T-helper 1 cell treated with Interleukin-12 subunit alpha and Interleukin-12 subunit beta and Interleukin-4 antibody, amounts not matched to agents 30 ng/mL and 1 ng/mL, for 36 hours (primary cell): ENCODE measurements around the gene GUCY2D. TPM values are rescaled to one million over a fixed set of nuclear protein-coding genes. Genes with fewer than 3 reads are reported as not detected.
"Not testable (repeated sequence)": the region's sequence is repeated elsewhere in the genome, so short reads cannot be mapped to it uniquely, and the experiment has no call there.

Source experiments
- intact Hi-C: fragments of 100-400 bp; cut with micrococcal nuclease; formaldehyde crosslinking; loops from one replicate; pipeline ENCODE4 v1.15.1; 2024
- total RNA-seq: library from RNA; stranded (reverse); gene quantifications from 2 replicates; pipeline ENCODE4 v1.2.3, GENCODE V29; 2022

Gene GUCY2D
- total RNA-seq, 1 donor from 2014 or later: not detected

DNA sequence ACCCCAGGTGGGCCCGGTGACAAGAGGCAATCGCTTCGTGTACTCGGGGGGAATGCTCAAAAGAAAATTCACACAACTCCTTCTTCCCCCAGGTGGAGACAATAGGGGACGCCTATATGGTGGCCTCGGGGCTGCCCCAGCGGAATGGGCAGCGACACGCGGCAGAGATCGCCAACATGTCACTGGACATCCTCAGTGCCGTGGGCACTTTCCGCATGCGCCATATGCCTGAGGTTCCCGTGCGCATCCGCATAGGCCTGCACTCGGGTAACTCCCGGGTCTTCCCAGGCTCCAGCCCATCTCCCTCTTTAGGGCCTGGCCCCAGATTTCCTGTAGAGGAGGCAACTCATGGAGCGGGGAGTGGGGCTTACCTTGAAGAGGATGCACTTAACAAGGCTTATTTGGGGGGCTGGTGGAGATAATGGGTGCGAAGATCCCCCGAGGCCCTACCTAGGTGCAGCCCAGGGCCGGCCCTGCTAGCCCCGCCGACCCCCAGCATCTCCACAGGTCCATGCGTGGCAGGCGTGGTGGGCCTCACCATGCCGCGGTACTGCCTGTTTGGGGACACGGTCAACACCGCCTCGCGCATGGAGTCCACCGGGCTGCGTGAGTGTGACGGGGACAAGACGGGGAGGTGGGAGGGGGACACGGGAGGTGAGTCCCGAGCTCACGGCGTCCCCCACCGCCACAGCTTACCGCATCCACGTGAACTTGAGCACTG is 13.0 kb downstream of the GUCY2D start:
- intact Hi-C loops: no loop called here

DNA sequence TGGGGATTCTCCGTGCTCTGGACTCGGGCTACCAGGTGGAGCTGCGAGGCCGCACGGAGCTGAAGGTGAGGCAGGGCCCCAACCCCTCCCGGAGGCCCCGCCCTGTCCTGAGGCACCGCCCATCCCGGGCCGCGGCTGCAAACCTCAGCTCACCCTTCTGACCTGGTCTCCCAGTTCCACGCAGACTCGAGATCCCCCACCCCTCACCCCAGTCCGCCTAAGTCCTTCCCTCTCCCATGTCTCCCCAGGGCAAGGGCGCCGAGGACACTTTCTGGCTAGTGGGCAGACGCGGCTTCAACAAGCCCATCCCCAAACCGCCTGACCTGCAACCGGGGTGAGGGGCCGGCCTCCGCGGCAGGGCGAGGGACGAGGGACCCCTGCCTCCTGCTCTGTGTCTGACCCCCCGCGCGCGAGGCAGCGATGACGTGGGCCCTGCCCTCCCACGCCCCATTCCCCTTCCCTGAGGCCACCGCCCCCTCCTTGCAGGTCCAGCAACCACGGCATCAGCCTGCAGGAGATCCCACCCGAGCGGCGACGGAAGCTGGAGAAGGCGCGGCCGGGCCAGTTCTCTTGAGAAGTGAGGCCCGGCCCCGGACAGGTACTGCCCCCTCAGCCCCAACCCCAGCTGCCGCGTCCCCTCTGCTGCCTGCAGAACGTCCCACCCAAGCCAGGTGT is 13.7 kb downstream of the GUCY2D start:
- intact Hi-C loops: loop anchor here (1.0 kb wide), 2 partner anchors 25 to 41 kb away; no protein-coding TSS in a partner anchor

DNA sequence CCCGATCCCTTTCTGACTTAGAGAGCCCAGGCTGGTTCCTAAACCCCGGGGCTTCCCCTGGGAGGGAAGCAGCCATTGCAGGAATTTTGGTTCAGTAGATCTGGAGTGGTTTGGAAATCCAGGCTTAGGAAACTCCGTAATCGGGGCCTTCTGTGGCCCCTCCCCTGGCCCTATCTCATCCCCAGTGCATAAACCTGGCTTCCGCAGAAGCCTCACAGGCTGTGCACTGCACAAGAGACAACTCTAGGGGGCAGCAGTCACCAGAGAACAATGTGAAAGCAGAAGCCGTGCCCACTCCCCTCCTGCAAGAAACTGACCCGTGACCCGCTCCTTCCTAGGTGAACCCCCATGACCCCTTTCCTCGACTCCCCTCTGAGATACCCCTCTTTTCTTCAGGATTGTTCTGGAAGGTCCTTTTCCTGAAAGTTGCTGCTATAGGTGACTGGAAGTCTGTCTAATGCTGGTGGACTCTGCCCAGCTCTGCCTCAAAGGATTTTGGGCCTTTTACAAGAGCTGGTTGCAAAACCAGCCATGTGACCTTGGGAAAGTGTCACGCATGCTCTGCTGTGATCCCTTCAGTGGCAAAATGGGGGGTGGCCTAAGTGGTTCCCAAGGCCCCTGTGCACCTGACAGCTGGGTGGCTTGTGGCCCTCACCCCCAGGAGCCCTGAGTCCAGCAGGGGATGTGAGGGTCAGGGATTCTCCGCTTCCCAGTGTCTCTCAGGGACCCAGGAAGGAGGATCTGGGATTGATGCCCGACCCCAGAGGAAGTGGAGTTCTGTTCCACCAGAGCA is 14.4 kb downstream of the GUCY2D start:
- intact Hi-C loops: loop anchor here (1.0 kb wide), 2 partner anchors 24 to 40 kb away; no protein-coding TSS in a partner anchor

DNA sequence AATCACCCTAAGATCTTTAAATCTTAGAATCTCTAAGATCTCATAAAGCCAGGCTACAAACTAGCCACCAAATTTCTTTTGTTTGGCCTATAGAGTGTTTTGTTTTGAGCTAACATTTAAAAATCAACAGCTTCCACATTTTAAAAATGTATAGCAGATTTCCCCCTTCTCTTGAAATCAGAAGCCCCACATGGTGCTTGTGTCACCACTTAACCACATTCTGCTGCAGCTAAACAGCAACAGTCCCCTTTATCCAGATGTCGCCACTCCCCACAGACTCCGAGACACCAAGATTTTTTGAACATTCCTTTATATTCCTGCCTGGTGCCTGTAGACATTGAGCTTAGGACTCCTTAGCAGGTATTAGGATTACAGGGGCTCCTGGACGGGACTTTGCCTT is 16.0 kb downstream of the GUCY2D start:
- intact Hi-C loops: no loop called here

DNA sequence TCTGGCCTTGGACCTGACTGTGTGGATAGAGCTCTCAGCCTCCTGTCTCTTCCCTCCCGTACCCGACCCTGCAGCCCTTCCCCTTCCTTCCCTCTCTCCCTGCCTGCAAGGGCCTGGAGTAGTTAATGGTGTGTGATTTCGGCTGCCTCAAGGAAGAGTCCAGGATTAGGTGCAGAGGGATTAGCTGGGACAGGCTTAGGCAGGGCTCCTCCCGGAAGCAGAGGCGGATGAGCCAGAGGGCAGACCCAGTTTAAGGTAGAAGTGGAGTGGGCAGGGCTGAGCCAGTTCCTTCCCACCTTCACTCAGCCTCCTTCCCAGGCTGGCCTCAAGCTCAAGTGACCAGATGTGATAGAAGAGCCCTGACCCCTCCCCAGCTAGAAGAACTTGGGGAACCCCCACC is 16.8 kb downstream of the GUCY2D start:
- intact Hi-C loops: no loop called here

DNA sequence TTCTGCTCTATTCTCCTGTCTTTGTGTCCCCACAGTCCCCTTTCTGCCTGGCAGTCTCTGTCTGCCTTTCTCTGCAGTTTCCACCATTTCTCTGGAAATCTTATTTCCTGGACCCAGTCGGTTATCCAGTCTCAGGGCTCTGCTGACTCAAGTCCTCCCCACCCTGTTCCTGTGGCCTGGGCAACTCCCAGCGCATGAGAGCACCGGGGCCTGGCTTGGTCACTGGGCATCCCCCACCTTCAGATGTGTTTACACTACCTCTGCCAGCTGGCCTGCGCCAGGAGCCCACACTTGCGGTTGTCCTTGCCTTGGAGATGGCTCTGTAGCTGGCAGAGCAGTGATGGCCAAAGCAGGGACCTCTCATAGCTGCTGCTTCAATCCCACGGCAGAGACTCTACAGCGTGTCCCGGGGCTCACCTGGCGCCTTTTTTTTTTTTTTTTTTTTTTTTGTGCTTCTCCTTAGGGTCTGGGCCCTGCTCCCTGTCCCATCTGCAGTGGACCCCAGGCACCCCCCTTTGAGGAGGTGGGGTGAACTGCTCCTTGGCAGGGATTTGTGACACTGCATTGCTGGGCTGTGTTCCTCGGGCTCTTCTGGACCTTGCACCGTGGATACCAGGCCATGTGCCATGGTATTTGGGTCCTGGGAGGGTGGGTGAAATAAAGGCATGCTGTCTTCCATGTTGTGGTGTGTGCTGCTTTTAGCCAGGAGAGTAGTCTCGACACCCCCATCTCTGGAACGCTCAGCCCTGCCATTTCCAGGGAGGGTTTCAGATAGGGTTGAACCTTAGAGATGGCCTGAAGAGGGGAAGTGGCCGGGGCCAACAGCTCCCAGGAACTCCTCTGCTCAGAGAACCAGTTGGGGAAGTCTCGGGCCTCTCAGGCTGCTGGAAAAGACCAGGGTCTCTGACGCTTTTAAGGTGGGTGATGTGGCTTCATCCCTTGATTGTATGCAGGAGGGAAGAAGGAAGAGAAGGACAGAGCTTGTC is 17.5 kb downstream of the GUCY2D start:
- intact Hi-C loops: no loop called here

DNA sequence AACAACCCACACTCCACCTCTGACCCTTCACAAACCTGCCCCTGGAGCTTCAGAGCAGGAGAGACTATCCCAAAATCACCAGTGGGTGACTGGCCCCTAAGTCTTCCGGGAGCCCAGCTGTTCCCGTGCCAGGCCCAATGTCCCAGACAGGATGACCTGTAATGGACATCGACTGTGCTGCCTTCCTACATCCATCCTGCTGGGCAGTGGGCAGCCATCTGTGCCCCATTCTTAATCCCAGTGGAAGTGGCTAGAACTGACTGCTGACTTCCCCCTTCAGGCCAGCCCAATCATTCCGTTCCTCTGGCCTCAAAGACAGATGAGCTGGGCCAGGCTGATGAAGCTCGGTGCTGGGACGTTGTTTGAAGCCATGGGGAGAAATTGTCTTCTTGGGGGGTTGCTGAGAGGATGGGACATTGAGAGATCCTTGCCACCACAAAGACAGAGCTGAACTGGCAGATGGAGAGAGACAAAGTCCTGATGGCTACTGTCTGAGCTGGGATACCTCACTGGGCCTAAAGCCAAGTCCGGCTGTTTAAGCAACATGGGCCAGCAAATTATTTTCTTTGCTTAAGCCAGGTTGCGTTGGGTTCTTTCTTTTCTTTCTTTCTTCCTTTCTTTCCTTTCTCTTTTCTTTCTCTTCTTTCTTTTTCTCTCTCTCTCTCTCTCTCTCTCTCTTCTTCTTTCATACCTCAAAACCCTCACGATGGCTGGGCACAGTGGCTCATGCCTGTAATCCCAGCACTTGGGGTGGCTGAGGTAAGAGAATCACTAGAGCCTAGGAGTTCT is 18.6 kb downstream of the GUCY2D start:
- intact Hi-C loops: no loop called here

DNA sequence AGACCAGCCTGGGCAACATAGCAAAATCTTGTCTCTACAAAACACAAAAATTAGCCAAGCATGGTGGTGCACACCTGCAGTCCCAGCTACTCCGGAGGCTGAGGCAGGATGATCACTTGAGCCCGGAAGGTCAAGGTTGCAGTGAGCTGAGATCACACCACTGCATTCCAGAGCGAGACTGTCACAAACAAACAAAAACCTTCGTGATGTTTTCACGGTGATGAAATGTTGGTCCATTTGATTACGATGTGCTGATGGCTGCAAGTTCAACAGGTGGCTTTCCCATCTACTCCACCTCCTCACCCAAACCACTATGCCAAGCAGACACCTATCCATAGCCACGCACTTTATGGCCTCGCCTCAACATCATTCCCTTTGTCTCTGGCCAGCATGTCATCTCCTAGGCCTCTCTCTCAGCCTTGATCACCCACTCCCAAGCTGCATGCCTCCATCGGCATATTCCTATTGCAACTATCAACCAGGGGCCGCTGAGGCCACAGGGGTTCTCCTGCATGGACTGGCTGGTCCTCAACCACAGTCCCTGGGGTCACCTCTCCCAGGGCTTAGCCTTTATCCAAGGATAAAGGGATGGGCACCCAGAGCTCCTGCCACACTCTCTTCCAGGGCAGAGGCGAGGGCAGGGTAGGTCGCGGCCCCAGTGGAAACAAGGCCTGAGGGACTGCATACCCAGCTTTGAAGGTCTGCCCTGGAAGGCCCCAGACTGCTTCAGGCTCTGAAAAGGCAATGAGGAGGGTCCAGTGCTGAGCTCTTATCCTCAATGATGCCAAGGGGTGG is 19.3 kb downstream of the GUCY2D start:
- intact Hi-C loops: no loop called here

DNA sequence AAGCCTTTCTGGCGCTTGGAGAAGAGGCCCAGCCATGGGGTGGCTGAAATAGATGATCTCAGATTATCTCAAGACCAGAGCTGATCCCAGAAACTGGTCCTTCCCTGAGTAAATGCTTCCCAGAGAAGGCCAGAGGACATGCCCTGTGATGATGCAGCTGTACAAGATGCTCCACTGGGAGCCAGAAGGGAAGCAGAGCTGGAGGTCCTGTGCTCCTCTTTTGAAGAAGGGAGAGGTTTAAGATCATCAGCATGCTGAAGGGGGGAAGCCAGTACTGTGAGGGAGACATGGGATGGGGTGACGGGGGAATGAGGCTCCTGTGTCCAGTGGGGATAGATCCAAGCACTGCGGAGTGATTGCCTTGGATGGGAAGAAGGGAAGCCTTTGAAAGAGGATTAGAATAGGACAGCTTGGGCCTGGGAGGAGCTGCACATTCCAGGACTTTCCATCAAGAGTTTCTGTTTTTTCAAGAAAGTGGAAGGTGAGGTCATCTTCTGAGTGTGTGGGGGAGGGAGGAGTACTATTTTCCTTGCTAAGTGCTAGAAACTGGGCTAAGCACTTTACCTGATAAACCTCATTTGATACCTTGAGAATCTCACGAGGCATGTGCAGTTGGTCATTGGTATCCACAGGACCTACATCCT is 20.1 kb downstream of the GUCY2D start:
- intact Hi-C loops: no loop called here

DNA sequence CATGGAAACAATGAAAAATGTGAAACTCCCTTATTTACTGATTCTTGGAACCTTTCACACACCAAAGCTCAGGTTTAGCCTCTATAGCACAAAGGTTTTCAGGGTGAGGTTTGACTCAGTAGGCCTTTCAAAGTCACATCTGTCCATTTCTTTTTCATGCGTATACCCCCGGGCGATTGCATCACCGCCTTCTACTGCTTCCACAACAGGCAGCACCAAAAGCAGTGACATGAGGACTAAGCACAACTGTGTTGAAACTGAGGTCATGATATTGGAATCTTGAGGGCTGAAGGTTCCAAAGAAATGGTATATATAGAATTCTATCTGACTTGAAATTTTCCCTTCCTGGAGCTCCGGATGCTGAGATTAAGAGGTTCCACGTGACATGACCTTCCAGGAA is 21.7 kb downstream of the GUCY2D start:
- intact Hi-C loops: not testable (repeated sequence)

DNA sequence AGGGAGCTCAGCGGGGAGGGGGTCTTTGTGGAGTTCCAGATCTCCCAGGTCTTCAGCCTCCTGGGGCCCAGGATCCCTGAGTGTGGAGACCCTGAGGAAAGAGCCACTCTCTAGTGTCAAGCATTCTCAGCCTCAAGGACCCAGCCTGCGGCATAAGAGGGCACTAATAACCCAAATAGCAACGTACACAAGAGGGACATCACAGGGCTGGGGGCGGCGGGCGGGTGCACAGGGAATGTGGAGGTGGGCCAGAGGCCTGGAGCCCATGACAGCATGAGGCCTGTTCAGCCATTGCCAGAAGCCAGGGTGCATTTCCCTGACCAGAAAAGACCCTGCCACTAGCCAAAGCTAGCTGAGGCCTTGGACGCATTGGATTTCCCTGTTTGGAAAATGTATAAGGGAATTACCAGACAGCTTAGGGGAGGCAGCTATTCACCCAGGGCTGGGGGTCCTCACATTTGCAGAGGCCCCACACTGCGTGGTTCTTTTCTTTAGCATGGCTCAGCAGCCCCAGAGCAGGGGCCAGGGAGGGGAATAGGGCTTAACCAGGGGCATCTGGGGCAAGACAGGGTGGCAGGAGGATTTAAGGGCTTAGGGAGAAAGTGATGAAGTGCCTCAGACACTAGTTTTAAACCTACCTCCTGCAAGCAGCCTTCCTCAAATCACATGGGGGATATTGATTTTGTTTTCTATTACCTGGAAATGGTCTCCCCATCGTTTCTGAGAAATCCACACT is 22.9 kb downstream of the GUCY2D start:
- intact Hi-C loops: no loop called here

DNA sequence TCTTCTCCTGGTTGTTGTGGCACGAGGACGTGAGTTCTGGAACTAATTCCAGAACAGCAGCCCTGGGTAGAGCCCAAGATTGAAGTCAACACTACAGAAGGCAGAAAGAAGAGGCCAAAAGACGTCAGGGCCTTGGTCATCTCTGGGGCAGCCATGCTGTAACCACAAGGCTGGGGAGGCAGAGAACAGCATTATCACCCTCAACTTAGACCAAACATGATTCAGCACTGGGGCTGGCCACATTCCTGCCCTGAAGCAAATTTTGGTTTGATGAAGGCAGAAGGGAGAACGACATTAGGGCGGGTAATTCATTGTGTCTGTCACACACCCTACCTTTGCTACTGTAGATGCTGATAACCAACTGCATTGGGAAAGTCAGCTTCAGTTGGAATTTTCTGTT is 26.7 kb downstream of the GUCY2D start:
- intact Hi-C loops: no loop called here

DNA sequence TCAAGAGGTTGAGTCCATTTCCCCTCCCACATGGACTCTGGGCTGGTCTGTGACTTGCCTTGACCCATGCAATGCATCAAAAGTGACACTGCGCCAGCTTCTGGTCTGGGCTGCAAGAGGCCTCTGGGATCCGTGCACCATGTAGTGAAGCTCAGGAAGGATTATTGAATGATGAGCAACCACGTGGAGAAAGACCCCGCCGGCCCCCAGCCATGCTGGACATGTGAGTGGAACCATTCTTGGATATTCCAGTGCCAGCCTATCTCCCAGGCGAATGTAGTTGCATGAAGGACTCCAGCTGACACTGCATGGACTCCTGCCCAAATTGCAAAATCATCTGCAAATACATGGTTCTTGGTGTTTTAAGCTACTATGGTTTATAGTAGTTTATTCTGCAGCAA is 28.8 kb downstream of the GUCY2D start:
- intact Hi-C loops: no loop called here

DNA sequence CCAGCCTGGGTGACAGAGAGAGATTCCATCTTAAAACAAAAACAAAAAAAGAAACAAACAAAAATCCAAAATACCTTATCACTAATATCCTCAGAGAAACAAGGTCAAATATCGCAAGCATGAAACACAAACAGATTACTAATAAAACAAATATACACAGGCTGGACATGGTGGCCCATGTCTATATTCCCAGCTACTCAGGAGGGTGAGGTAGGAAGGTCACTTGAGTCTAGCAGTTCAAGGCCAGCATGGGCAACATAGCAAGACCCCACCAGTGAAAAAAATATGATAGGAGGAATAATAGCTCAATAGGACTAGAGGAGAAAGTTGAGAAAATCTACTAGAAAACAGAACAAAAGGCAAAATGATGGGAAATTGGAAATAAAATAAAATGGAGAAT is 29.5 kb downstream of the GUCY2D start:
- intact Hi-C loops: no loop called here

DNA sequence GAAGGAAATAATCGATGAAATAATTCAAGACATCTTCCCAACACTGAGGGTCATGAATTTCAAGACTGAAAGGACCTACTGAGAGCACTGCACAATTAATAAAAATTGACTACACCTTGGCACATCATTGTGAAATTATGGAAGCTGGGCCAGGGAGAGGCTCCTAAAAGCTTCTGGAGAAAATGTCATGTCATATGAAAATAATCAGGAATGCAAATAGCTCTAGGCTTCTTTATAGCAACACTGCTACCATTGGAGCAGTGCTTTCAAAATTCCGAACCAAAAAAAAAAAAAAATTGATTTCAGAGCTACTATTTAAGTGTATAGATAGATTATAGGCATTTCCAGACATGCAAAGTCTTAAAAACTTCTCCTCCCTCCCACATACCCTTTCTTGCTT is 30.0 kb downstream of the GUCY2D start:
- intact Hi-C loops: no loop called here

DNA sequence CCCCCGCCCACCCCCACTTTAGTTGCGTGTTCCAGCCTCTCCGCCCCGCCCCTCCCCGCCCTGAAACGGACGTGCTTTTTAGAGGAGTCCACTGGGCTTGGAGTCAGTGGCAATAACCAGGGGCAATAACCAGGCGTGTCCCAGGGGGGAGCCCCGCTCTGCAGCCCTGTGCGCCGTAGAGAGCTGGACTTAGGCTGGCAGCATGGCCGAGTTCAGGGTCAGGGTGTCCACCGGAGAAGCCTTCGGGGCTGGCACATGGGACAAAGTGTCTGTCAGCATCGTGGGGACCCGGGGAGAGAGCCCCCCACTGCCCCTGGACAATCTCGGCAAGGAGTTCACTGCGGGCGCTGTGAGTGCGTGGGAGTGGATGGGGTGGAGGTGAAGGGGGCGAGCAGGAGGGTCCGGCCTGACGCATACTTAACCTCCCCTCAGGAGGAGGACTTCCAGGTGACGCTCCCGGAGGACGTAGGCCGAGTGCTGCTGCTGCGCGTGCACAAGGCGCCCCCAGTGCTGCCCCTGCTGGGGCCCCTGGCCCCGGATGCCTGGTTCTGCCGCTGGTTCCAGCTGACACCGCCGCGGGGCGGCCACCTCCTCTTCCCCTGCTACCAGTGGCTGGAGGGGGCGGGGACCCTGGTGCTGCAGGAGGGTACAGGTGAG is 36.7 kb downstream of the GUCY2D start, which contains the start of gene ALOX15B:
Gene ALOX15B (plus strand): TSS at position 106 of the 657 bp plus-strand sequence. CDS start 97 bp downstream, at position 203.
- intact Hi-C loops: no loop called here

DNA sequence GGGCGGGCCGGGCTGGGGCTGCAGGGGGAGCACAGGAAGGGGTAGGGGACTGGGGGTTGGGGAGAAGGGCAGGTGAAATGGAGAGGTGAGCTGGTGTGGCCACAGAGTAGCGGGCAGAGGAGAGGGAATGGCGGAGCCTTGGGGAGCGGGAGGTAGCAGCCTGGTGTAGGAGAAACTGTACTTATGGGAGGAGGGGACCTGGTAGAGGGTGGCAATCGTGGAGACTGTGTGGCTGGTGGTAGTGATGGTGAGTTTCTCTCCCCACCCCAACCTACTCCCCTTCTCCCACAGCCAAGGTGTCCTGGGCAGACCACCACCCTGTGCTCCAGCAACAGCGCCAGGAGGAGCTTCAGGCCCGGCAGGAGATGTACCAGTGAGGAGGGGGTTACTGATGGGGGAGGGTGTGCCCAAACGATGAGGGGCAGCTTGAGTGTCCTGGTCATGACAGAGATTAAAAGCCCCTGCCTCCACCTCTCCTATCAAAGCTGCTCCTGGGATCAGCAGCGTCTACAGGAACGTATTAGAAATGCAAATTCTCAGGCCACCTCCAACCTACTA is 37.3 kb downstream of the GUCY2D start:
- intact Hi-C loops: loop anchor here (2.0 kb wide), 2 partner anchors 217 to 297 kb away; no protein-coding TSS in a partner anchor
